NCI-H748 (cell line): Measurements from ENCODE around the gene LTB4R.

Source experiments
- DNase-seq: peaks from one replicate; lab custom pipeline; 2025; ENCODE audit not compliant: unreplicated experiment; lab: John Stamatoyannopoulos, UW

The LTB4R gene

GRCh38 chr14:24299255-24300191, 11.8 kb upstream of the LTB4R start, which contains the start of the genes DHRS1 and NOP9:
Gene DHRS1 (minus strand): TSS chr14:24299780. CDS start chr14:24299106, 674 bp downstream.
Gene NOP9 (plus strand): TSS chr14:24299850. CDS start chr14:24299955, 105 bp downstream.
- peak; percentile 87 for DNase-seq

DNA sequence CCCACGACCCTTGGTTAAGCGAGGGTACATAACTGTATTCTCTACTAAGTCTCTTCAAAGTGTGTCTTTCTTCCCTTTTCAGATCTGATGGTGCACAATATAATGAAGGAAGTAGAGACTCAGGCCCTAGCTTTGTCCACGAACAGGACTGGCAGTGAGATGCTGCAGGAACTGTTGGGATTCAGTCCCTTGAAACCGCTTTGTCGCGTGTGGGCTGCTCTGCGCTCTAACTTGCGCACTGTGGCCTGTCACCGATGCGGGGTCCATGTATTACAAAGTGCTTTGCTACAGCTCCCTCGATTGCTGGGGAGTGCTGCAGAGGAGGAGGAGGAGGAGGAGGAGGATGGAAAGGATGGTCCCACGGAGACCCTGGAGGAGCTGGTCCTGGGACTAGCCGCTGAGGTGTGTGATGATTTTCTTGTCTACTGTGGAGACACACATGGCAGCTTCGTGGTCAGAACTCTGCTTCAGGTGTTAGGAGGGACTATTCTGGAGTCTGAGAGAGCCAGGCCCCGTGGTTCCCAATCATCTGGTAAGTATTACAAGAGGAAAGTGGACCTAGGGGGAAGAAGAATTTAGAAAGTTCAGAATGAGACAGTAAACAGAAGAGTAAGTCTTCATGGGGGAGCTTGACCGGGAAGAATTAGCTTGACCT, 10.8 kb upstream of the LTB4R start:
- no peak for DNase-seq

DNA sequence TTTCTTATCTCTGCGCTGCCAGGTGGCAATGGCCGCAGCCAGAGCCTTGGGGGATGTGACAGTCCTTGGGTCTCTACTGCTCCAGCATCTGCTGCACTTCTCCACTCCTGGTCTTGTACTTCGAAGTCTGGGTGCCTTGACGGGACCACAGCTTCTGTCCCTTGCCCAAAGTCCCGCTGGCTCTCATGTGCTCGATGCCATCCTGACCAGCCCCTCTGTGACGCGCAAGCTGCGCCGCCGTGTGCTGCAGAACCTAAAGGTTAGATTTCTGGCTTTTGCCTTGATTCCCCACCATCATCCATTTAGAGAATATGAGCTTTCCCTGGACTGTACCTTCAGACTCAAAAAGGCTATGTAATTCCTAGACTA, 7.3 kb upstream of the LTB4R start:
- DNase-seq = no peak

- DNase-seq = no peak
Measured at GRCh38 chr14:24307156-24307574, 4.1 kb upstream of the LTB4R start.

DNA sequence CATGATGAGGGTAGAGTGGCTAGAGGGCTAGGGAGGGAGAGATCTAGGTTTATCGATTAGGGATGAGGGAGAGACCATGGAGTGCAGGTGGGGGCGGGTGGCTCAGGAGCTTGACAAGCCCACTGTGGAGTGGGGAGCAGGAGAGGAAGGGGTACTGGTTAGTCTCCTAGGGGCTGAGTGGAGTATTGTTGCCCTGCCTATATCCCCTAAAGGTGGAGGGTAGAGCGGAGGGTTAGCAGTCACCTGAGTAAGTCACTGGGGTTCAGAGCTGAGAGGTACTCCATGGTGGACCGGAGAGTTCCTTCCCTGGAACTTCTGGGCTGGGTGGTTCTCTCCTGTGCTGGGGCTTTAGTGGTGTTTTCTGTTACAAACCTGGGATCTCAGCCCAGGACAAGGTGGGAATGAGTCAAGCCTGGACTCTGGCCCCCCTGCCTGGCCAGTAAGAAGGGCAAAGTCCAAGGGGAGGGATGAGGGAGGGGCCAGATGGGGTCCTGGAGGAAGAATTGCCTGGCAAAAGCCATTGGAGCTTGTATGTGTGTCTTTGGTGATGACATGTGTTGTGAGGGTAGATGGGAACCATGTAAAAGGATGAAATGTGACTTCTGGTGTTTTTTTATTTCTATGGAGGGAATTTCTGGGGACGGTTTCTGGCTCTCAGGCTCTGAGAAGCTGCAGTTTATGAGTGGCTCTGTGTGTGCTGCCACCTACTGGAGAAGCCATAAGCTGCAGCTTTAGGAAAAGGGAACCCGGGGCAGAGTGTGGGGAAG, 3.5 kb upstream of the LTB4R start, which contains the start of gene CIDEB:
Gene CIDEB, minus strand, starts transcription at position 403 of the 767 bp plus-strand sequence. Its CDS starts 119 bp downstream, at position 284.
- peak; percentile 49 for DNase-seq

GRCh38 chr14:24308342-24309124, 2.8 kb upstream of the LTB4R start:
- no peak for DNase-seq

DNA sequence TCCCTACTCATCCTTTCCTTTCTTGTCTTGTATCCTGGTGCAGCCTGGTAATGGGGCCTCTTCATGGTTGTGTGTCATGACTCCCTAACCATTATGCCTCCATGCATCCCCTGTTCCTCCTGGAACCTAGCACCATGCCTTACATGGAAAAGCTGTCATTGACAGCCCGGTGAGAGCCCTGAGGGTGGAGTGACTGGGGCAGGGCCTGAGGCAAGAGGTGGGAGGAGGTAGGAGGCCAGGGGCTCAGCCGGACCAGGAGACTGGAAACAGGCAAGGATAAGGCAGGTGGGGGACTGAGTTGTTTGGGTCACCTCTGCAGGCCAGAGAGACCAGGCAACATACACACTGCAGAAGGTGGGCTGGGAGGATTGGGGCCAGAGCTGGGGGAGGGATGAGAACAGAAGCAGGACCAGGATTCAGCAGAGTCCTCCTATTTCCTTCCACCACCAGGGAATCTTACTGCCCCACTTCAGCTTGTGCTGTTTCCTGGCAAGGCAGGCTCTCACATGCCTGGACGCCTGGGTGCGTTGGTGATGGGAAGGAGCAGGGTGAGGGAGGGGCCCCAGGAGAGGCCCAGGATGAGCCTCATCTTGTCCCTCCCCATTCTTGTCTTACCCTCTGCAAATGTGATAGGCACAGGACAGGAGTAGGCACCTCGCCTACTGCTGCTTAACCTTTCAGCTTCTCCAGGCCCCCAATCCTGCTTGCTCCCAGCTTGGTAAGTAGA, 1.6 kb upstream of the LTB4R start, which contains the start of gene LTB4R2:
Gene LTB4R2, plus strand, starts transcription at position 603 of the 727 bp plus-strand sequence. CDS start 525 bp downstream, outside the sequence.
- no peak for DNase-seq

GRCh38 chr14:24310265-24310645, 1.0 kb upstream of the LTB4R start:
- DNase-seq = peak; percentile 39

DNA sequence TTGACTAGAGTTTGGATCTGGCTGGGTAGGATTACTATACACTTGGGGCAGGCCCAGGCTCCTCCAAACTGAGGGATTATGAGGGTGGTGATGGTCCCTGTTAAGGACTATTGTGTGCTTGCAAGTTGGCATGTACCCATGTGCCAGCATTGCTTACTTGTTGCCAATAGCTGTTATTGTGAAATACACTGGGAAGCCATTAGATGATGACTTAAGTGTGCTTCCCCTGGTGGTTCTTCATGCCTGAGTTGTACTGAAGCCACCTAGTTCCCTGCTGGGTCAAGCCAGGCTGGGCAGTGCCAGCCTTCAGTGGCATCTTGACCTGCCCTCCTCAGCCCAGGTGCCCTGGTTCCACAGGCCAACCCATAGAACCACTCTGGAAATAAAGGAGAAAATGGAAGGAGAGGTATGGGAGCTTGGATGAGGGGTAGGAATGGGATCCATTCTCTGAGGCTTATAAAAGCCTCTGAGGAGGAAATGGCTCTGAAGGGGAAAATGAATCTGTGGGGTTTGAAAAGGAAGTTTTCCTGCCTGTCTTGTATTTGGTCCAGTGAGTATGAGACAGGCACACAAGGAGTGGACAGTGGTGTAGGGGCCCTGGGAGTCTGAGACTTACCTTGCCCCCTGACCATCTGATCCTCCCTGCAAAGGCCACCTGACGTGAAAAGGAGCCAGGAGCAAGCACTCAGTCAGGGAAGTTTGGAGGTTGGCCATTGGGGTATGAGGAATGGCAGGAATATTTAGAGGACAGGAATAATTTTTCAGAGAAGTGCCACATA, 724 bp downstream of the LTB4R start:
- DNase-seq = no peak

GRCh38 chr14:24312736-24313507, 1.6 kb downstream of the LTB4R start:
- DNase-seq = no peak

DNA sequence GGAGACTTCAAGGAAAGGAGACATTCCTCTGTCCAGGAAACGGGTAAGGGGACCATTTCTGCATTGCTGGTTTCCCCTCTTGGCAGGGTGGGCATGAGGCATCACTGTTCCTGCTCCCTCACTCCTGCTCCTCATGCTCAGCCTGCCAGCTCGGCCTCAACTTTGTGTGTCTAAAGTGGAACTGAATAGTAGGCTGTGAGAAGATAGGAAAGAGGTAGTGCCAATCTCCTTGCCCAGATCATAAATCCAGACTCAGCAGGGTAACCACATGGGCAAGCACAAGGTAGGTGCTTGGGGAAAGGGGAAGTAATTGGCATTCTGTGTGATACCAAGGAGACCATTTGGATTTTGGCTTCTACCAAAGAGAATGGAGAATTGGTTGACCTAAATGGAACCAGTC, 2.6 kb downstream of the LTB4R start:
- no peak for DNase-seq

DNA sequence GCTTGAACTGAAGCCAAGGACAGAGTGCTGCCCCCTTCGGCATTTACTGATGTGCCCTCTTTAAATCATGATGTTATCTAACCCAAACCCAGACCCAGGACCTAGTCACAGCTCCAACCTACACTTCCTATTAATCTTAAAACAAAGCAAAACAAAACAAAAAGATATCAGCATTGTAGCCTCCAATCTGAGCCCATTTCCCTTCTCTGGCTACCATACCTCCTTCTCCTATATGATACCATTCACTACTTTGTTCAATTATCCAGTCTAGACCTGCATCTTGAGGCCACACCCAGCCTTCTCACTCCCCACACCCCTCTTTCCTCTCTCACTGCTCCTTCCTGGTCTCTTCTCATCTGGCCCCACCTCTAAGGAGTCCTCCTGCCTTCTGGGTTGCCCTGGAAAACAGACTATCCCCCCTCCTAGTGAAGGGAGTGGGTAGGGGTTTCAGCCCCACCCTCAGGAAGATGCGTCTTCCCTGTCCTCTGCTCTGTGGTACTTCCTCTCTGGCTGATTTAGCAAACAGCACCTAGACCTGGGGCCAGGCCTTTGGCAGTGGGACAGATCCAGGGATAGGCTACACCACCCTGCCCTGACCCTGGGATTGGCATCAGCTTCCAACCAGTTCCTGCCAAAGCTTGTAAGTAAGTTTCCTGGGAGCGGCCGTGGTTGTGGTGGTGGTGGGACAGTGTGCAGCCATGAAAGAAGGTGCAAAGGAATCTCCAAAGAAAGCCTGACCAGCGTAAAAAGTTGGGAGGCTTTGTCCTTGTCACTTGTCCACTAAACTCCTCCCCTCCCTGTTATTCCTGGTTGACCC, 3.3 kb downstream of the LTB4R start:
- DNase-seq = no peak

DNA sequence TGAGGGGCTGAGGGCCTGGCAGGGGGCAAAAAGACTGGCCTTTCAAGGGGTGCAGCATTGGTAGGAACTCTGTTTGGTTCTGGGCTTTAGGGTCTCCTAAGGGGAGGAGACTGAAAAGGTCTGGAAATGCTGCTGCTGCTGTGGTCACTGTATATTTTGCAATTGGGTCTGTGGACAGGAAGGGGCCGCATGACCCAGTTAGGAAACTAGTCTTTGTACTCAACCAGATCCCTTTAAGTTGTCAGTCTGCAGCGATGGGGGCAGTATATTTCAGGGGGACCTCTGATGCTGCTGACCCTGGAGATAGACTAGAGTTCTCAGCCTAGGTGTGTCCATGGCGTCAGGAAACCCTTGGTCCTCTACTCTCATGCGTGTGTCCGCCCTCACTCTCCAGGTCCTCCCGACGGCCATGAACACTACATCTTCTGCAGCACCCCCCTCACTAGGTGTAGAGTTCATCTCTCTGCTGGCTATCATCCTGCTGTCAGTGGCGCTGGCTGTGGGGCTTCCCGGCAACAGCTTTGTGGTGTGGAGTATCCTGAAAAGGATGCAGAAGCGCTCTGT, 4.0 kb downstream of the LTB4R start:
- DNase-seq = no peak

DNA sequence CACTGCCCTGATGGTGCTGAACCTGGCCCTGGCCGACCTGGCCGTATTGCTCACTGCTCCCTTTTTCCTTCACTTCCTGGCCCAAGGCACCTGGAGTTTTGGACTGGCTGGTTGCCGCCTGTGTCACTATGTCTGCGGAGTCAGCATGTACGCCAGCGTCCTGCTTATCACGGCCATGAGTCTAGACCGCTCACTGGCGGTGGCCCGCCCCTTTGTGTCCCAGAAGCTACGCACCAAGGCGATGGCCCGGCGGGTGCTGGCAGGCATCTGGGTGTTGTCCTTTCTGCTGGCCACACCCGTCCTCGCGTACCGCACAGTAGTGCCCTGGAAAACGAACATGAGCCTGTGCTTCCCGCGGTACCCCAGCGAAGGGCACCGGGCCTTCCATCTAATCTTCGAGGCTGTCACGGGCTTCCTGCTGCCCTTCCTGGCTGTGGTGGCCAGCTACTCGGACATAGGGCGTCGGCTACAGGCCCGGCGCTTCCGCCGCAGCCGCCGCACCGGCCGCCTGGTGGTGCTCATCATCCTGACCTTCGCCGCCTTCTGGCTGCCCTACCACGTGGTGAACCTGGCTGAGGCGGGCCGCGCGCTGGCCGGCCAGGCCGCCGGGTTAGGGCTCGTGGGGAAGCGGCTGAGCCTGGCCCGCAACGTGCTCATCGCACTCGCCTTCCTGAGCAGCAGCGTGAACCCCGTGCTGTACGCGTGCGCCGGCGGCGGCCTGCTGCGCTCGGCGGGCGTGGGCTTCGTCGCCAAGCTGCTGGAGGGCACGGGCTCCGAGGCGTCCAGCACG, 4.7 kb downstream of the LTB4R start:
- DNase-seq = peak; percentile 54

GRCh38 chr14:24316597-24316950, 5.3 kb downstream of the LTB4R start:
- no peak for DNase-seq
